Peyer's patch (tissue), 4 donors: ENCODE measurements around the gene FXYD7.

Source experiments
- CTCF ChIP-seq, 6 experiments: fragments of 450-650 bp in 4 of 6; fragments of 200-600 bp in 2 of 6; sonication (generic) in 1 of 6; IDR thresholded peaks; one replicate each; pipeline ENCODE4 v1.5.1; 2017 to 2019; ENCODE audit warnings: antibody characterized with exemption in 6 of 6, mild to moderate bottlenecking in 3 of 6, moderate library complexity in 1 of 6
- POLR2A ChIP-seq, 2 donors: fragments of 450-650 bp; IDR thresholded peaks; one replicate each; pipeline ENCODE4 v1.5.1; 2017; ENCODE audit warnings: antibody characterized with exemption in 2 of 2, mild to moderate bottlenecking in 2 of 2, moderate library complexity in 2 of 2

DNA sequence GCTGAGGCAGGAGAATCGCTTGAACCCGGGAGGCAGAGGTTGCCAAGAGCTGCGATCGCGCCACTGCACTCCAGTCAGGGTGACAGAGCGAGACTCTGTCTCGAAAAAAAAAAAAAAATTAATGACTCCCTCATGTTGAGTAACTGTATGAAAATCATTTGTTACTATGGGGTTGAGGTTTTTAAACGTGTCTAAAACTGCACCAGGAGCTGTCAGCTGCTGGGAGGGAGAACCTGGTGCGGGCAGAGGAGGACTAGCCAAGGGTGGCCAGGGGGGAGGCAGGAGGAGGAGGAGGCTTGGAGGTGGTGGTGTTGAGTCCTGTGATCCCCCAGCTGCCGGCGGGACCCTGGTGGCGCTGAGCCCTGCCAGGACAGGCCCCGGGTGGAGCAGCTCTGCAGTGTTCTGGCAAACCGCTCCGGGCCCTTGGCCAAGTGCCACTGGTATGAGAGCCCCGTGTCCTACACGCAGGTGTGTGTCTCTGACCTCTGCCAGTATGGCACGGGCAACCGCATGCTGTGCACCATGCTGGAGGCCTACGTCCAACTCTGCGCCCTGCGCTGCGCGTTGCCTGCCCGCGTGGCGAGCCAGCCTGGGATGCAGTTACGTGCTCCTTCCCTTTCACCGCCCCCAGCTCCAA, 44.5 kb upstream of the FXYD7 start:
- TF ChIP-seq CTCF (IDR thresholded peaks at IDR 0.05) (no peak), POLR2A (IDR thresholded peaks at IDR 0.05) (no peak)
